ENCODE measurements around the gene MEX3C.

DNA sequence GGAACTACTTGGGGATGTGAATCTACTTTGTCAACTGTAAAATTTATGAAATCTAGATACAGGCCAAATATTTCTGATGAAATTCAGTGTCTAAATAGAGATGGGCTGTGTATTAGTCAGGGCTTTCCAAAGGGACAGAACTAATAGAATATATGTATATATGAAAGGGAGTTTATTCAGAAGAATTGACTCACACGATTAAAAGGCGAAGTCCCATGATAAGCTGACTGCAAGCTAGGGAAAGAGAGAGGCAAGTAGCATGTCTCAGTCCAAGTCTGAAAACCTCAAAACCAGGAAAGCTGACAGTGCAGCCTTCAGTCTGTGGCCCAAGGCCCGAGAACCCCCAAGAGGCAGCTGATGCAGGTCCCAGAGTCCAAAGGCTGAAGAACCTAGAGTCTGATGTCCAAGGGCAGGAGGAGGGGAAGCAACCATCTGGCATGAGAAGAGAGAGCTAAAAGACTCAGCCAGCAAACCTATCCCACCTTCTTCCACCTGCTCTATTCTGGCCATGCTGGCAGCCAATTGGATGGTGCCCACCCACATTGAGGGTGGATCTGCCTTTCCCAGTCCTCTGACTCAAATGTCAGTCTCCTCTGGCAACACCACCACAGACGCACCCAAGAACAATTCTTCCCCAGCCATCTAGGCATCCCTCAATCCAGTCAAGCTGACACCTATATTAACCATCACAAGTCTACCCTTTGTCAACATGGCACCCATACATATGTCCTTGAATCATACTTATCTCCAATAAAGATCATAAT, 29.3 kb upstream of the MEX3C start:
- no peak for TF ChIP-seq EP300 (IDR thresholded peaks at IDR 0.05)
- TF ChIP-seq, protein P1, sequence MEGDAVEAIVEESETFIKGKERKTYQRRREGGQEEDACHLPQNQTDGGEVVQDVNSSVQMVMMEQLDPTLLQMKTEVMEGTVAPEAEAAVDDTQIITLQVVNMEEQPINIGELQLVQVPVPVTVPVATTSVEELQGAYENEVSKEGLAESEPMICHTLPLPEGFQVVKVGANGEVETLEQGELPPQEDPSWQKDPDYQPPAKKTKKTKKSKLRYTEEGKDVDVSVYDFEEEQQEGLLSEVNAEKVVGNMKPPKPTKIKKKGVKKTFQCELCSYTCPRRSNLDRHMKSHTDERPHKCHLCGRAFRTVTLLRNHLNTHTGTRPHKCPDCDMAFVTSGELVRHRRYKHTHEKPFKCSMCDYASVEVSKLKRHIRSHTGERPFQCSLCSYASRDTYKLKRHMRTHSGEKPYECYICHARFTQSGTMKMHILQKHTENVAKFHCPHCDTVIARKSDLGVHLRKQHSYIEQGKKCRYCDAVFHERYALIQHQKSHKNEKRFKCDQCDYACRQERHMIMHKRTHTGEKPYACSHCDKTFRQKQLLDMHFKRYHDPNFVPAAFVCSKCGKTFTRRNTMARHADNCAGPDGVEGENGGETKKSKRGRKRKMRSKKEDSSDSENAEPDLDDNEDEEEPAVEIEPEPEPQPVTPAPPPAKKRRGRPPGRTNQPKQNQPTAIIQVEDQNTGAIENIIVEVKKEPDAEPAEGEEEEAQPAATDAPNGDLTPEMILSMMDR (IDR thresholded peaks at IDR 0.05): no peak
- TF ChIP-seq POLR2AphosphoS5 (IDR thresholded peaks at IDR 0.05): no peak
- no peak for TF ChIP-seq POLR2A (IDR thresholded peaks at IDR 0.05)
